Mucosa of stomach (tissue), 1 donor: ENCODE measurements around the gene SH3BP5.

ENCODE experiments used
- H3K27me3 ChIP-seq: one replicate; pipeline ENCODE4 v1.7.0; 2013; ENCODE audit warnings: mild to moderate bottlenecking, low read length; ENCODE audit not compliant: control insufficient read depth, insufficient read depth
- H3K36me3 ChIP-seq: one replicate; pipeline ENCODE4 v1.7.0; 2013; ENCODE audit warnings: low read length; ENCODE audit not compliant: control insufficient read depth, insufficient read depth
- H3K4me1 ChIP-seq: one replicate; pipeline ENCODE4 v1.7.0; 2013; ENCODE audit warnings: mild to moderate bottlenecking, low read length; ENCODE audit not compliant: control insufficient read depth, insufficient read depth
- H3K4me3 ChIP-seq: one replicate; pipeline ENCODE4 v1.7.0; 2013; ENCODE audit warnings: low read length
- H3K9ac ChIP-seq: one replicate; pipeline ENCODE4 v1.7.0; 2013; ENCODE audit warnings: mild to moderate bottlenecking, low read length, moderate library complexity
- H3K9me3 ChIP-seq: one replicate; pipeline ENCODE4 v1.7.0; 2013; ENCODE audit warnings: mild to moderate bottlenecking, low read length, moderate library complexity; ENCODE audit not compliant: control insufficient read depth
- donor health status: Pancreatic carcinoma.

The SH3BP5 gene

GRCh38 chr3:15264486-15264885 lies 67.9 kb downstream of the SH3BP5 start:
- Histone ChIP-seq H3K36me3 (no peaks in the 10 kb centered on the region), H3K9me3 (no peaks in the 10 kb centered on the region), H3K4me1 (peaks cover 10% of the 10 kb centered on the region), H3K4me3 (no peak overlapping the region), H3K27me3 (no peaks in the 10 kb centered on the region), H3K9ac (no peak overlapping the region)

- H3K27me3 ChIP-seq, result no peaks in the 10 kb centered on the region
- H3K36me3 ChIP-seq, result peaks cover 4% of the 10 kb centered on the region
- H3K4me1 ChIP-seq, result peaks cover 8% of the 10 kb centered on the region
- no peaks in the 10 kb centered on the region for H3K9me3 ChIP-seq
- H3K4me3 ChIP-seq, result no peak overlapping the region
- H3K9ac ChIP-seq, result no peak overlapping the region
Measured at GRCh38 chr3:15263926-15264325, 68.5 kb downstream of the SH3BP5 start.

- Histone ChIP-seq H3K9me3 (no peaks in the 10 kb centered on the region), H3K27me3 (no peaks in the 10 kb centered on the region), H3K4me1 (peaks cover 2% of the 10 kb centered on the region), H3K4me3 (no peak overlapping the region), H3K36me3 (peaks cover 4% of the 10 kb centered on the region), H3K9ac (no peak overlapping the region)
Measured at GRCh38 chr3:15263120-15263519, 69.3 kb downstream of the SH3BP5 start.

- peaks cover 4% of the 10 kb centered on the region for H3K36me3 ChIP-seq
- H3K9ac ChIP-seq, result no peak overlapping the region
- H3K4me3 ChIP-seq, result no peak overlapping the region
- H3K27me3 ChIP-seq, result no peaks in the 10 kb centered on the region
- no peaks in the 10 kb centered on the region for H3K4me1 ChIP-seq
- no peaks in the 10 kb centered on the region for H3K9me3 ChIP-seq
Measured at GRCh38 chr3:15262021-15262420, 70.4 kb downstream of the SH3BP5 start.

- H3K4me1 ChIP-seq, result no peaks in the 10 kb centered on the region
- no peaks in the 10 kb centered on the region for H3K9me3 ChIP-seq
- no peaks in the 10 kb centered on the region for H3K27me3 ChIP-seq
- H3K9ac ChIP-seq, result no peak overlapping the region
- peaks cover 4% of the 10 kb centered on the region for H3K36me3 ChIP-seq
- H3K4me3 ChIP-seq, result no peak overlapping the region
Measured at GRCh38 chr3:15261274-15261673, 71.1 kb downstream of the SH3BP5 start.

GRCh38 chr3:15260531-15260930 lies 71.9 kb downstream of the SH3BP5 start:
- Histone ChIP-seq H3K4me3 (no peak overlapping the region), H3K9ac (no peak overlapping the region), H3K4me1 (no peaks in the 10 kb centered on the region), H3K36me3 (peaks cover 4% of the 10 kb centered on the region), H3K27me3 (no peaks in the 10 kb centered on the region), H3K9me3 (no peaks in the 10 kb centered on the region)

GRCh38 chr3:15258720-15259119 lies 73.7 kb downstream of the SH3BP5 start:
- Histone ChIP-seq H3K9me3 (no peaks in the 10 kb centered on the region), H3K4me1 (no peaks in the 10 kb centered on the region), H3K27me3 (no peaks in the 10 kb centered on the region), H3K9ac (no peak overlapping the region), H3K4me3 (no peak overlapping the region), H3K36me3 (peaks cover 4% of the 10 kb centered on the region)

- H3K4me1 ChIP-seq, result no peaks in the 10 kb centered on the region
- H3K9ac ChIP-seq, result no peak overlapping the region
- H3K4me3 ChIP-seq, result no peak overlapping the region
- H3K27me3 ChIP-seq, result no peaks in the 10 kb centered on the region
- H3K9me3 ChIP-seq, result no peaks in the 10 kb centered on the region
- H3K36me3 ChIP-seq, result peaks cover 4% of the 10 kb centered on the region
Measured at GRCh38 chr3:15256861-15257341, 75.5 kb downstream of the SH3BP5 start.

- no peaks in the 10 kb centered on the region for H3K4me1 ChIP-seq
- H3K9me3 ChIP-seq, result no peaks in the 10 kb centered on the region
- H3K9ac ChIP-seq, result no peak overlapping the region
- peaks cover 9% of the 10 kb centered on the region for H3K36me3 ChIP-seq
- no peaks in the 10 kb centered on the region for H3K27me3 ChIP-seq
- no peak overlapping the region for H3K4me3 ChIP-seq
Measured at GRCh38 chr3:15255215-15255614, 77.2 kb downstream of the SH3BP5 start.

GRCh38 chr3:15253023-15253697 lies 79.2 kb downstream of the SH3BP5 start:
- Histone ChIP-seq H3K36me3 (peaks cover 5% of the 10 kb centered on the region), H3K9me3 (no peaks in the 10 kb centered on the region), H3K4me3 (no peak overlapping the region), H3K4me1 (no peaks in the 10 kb centered on the region), H3K27me3 (no peaks in the 10 kb centered on the region), H3K9ac (no peak overlapping the region)

- H3K36me3 ChIP-seq, result peaks cover 2% of the 10 kb centered on the region
- no peak overlapping the region for H3K4me3 ChIP-seq
- peaks cover 8% of the 10 kb centered on the region for H3K4me1 ChIP-seq
- no peak overlapping the region for H3K9ac ChIP-seq
- no peaks in the 10 kb centered on the region for H3K9me3 ChIP-seq
- no peaks in the 10 kb centered on the region for H3K27me3 ChIP-seq
Measured at GRCh38 chr3:15246186-15246585, 86.2 kb downstream of the SH3BP5 start.

- Histone ChIP-seq H3K36me3 (no peaks in the 10 kb centered on the region), H3K9ac (no peak overlapping the region), H3K27me3 (no peaks in the 10 kb centered on the region), H3K4me1 (peaks cover 8% of the 10 kb centered on the region), H3K4me3 (no peak overlapping the region), H3K9me3 (no peaks in the 10 kb centered on the region)
Measured at GRCh38 chr3:15243822-15244482, 88.4 kb downstream of the SH3BP5 start.
